Hepatocyte (in vitro differentiated cells): ENCODE data around the gene TNFRSF13B. TPM values are rescaled to one million over a fixed set of nuclear protein-coding genes. Genes with fewer than 3 reads are reported as not detected.
"Not testable (repeated sequence)": the region's sequence is repeated elsewhere in the genome, so short reads cannot be mapped to it uniquely, and the experiment has no call there.

ENCODE experiments used
- DNase-seq: peaks from one replicate; pipeline ENCODE4 v3.0.0-alpha.2; 2016; ENCODE audit warnings: low spot score
- H2AFZ ChIP-seq: fragments of 200-600 bp; sonication (generic); 2 replicates; pipeline ENCODE4 v1.6.0; 2016; ENCODE audit warnings: antibody characterized with exemption, mild to moderate bottlenecking
- H3K27ac ChIP-seq: fragments of 200-600 bp; sonication (generic); 2 replicates; pipeline ENCODE4 v1.5.1; 2016; ENCODE audit warnings: mild to moderate bottlenecking
- H3K27me3 ChIP-seq: fragments of 200-600 bp; sonication (generic); 2 replicates; pipeline ENCODE4 v1.6.1; 2016
- H3K36me3 ChIP-seq: fragments of 200-600 bp; sonication (generic); replicated peaks from 2 replicates; pipeline ENCODE4 v1.5.1; 2016; ENCODE audit warnings: low read depth; ENCODE audit not compliant: insufficient read depth
- H3K4me1 ChIP-seq: fragments of 200-600 bp; sonication (generic); 2 replicates; pipeline ENCODE4 v1.5.1; 2016; ENCODE audit warnings: mild to moderate bottlenecking, moderate library complexity; ENCODE audit not compliant: insufficient read depth
- H3K4me2 ChIP-seq: fragments of 200-600 bp; sonication (generic); 2 replicates; pipeline ENCODE4 v1.6.0; 2016
- H3K4me3 ChIP-seq: fragments of 200-600 bp; sonication (generic); 2 replicates; pipeline ENCODE4 v1.5.1; 2016; ENCODE audit warnings: mild to moderate bottlenecking
- H3K79me2 ChIP-seq: fragments of 200-600 bp; sonication (generic); 2 replicates; pipeline ENCODE4 v1.6.0; 2017; ENCODE audit warnings: mild to moderate bottlenecking
- H3K9me2 ChIP-seq: fragments of 200-600 bp; sonication (generic); replicated peaks from 2 replicates; pipeline ENCODE4 v1.6.0; 2017; ENCODE audit warnings: mild to moderate bottlenecking; ENCODE audit not compliant: insufficient read depth
- H3K9me3 ChIP-seq: fragments of 200-600 bp; sonication (generic); 2 replicates; pipeline ENCODE4 v1.5.1; 2016; ENCODE audit warnings: low read depth, mild to moderate bottlenecking
- H4K20me1 ChIP-seq: fragments of 200-600 bp; sonication (generic); 2 replicates; pipeline ENCODE4 v1.6.0; 2016; ENCODE audit warnings: mild to moderate bottlenecking; ENCODE audit not compliant: insufficient read depth, poor library complexity, severe bottlenecking
- CTCF ChIP-seq: fragments of 200-600 bp; sonication (generic); IDR thresholded peaks from 2 replicates; pipeline ENCODE4 v1.5.1; 2016; ENCODE audit warnings: antibody characterized with exemption, mild to moderate bottlenecking; ENCODE audit not compliant: poor library complexity
- EZH2 ChIP-seq: fragments of 200-600 bp; sonication (generic); IDR thresholded peaks from 2 replicates; pipeline ENCODE4 v1.6.1; 2016; ENCODE audit warnings: antibody characterized with exemption, mild to moderate bottlenecking, borderline replicate concordance
- EZH2phosphoT487 ChIP-seq: fragments of 200-600 bp; sonication (generic); IDR thresholded peaks from one replicate; pipeline ENCODE4 v1.6.1; 2018; ENCODE audit warnings: antibody characterized with exemption, mild to moderate bottlenecking, low read depth, moderate library complexity; ENCODE audit not compliant: unreplicated experiment, severe bottlenecking
- WGBS: methylation state at CpG from one replicate; pipeline ENCODE4 v1.1.6; 2016; ENCODE audit warnings: low lambda C conversion rate; ENCODE audit errors: missing lambda C conversion rate; 5-methylcytosine and 5-hydroxymethylcytosine counted together
- polyA plus RNA-seq: library from polyadenylated mRNA; unstranded; fragments of >200 nt; fragmentation: Nextera tagmentation; extraction: Ambion mirVana; gene quantifications from 2 replicates; pipeline ENCODE4 v1.2.1, GENCODE V29; 2016
- total RNA-seq: library from RNA; depleted of rRNA; stranded (reverse); fragments of >200 nt; gene quantifications from 2 replicates; pipeline ENCODE4 v1.2.3, GENCODE V29; 2014

TNFRSF13B gene
- total and polyA plus RNA-seq, 2 experiments from 2014 or later = not detected

DNA sequence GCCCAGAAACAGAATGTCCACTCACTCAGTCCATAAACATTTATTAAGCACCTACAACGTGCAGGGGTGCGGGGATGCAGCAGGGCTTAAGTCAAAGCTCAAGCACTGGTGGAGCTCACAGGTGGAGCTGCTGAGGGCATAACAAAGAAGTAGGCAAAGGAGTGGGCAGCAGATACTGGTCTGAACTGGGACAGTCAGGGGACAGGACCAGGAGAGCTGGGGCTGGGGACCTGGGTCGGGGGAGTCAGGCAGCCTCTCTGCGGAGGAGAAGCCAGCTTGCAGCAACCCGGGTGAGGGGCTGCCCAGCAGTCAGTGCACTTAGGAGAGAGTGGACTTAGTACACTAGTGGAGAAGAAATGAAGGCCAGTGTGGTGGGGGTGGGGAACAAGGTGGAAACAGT is 10.0 kb upstream of the TNFRSF13B start:
- H3K4me1 ChIP-seq = no peaks in the 10 kb centered on the region
- no peak for TF ChIP-seq CTCF
- no peaks in the 10 kb centered on the region for H3K36me3 ChIP-seq
- WGBS = 87% methylated on average over 5 of the region's 5 CpGs
- no peak overlapping the region for H2AFZ ChIP-seq
- no peaks in the 10 kb centered on the region for H3K27me3 ChIP-seq
- no peak overlapping the region for H3K4me2 ChIP-seq
- H4K20me1 ChIP-seq = no peaks in the 10 kb centered on the region
- H3K9me2 ChIP-seq = no peaks in the 10 kb centered on the region
- no peak for DNase-seq
- no peaks in the 10 kb centered on the region for H3K9me3 ChIP-seq
- H3K27ac ChIP-seq = no peak overlapping the region
- H3K4me3 ChIP-seq = no peak overlapping the region
- H3K79me2 ChIP-seq = no peaks in the 10 kb centered on the region

- no peaks in the 10 kb centered on the region for H3K4me1 ChIP-seq
- H3K36me3 ChIP-seq = no peaks in the 10 kb centered on the region
- no peak overlapping the region for H3K4me3 ChIP-seq
- H3K27me3 ChIP-seq = no peaks in the 10 kb centered on the region
- no peak overlapping the region for H3K27ac ChIP-seq
- no peak overlapping the region for H3K4me2 ChIP-seq
- no peaks in the 10 kb centered on the region for H3K9me2 ChIP-seq
- WGBS = 87% methylated on average over 26 of the region's 26 CpGs
- H2AFZ ChIP-seq = no peak overlapping the region
- no peaks in the 10 kb centered on the region for H3K79me2 ChIP-seq
- TF ChIP-seq CTCF (no peak), EZH2 (no peak), EZH2phosphoT487 (no peak)
- no peaks in the 10 kb centered on the region for H3K9me3 ChIP-seq
- no peak for DNase-seq
- H4K20me1 ChIP-seq = no peaks in the 10 kb centered on the region
Observed at GRCh38 chr17:16980813-16981731, 9.2 kb upstream of the TNFRSF13B start.

GRCh38 chr17:16980061-16980460 is 8.1 kb upstream of the TNFRSF13B start:
- Histone ChIP-seq H3K4me1 (no peaks in the 10 kb centered on the region), H4K20me1 (no peaks in the 10 kb centered on the region), H3K4me3 (no peak overlapping the region), H3K27me3 (no peaks in the 10 kb centered on the region), H3K27ac (no peak overlapping the region), H3K9me3 (no peaks in the 10 kb centered on the region), H3K9me2 (no peaks in the 10 kb centered on the region), H3K79me2 (no peaks in the 10 kb centered on the region), H2AFZ (no peak overlapping the region), H3K36me3 (no peaks in the 10 kb centered on the region), H3K4me2 (no peak overlapping the region)
- no peak for DNase-seq
- WGBS = 77% methylated on average over 8 of the region's 8 CpGs
- TF ChIP-seq EZH2 (no peak), CTCF (no peak), EZH2phosphoT487 (no peak)

GRCh38 chr17:16979237-16979823 is 7.4 kb upstream of the TNFRSF13B start:
- not testable (repeated sequence) for DNase-seq, H4K20me1 ChIP-seq, H3K27me3 ChIP-seq, H3K4me3 ChIP-seq, H3K9me2 ChIP-seq, H3K4me2 ChIP-seq, H3K36me3 ChIP-seq, H3K9me3 ChIP-seq, H3K79me2 ChIP-seq, H2AFZ ChIP-seq, H3K4me1 ChIP-seq, H3K27ac ChIP-seq
- WGBS = 92% methylated on average over 6 of the region's 6 CpGs
